Upper lobe of left lung (tissue), 4 donors: ENCODE results near the gene GDF2.

Experiments used
- POLR2A ChIP-seq, 4 donors: fragments of 450-650 bp; IDR thresholded peaks; one replicate each; pipeline ENCODE4 v1.5.1; 2016 to 2017; ENCODE audit warnings: antibody characterized with exemption in 4 of 4, mild to moderate bottlenecking in 2 of 4
- POLR2AphosphoS5 ChIP-seq, 2 donors: sonication (generic); formaldehyde crosslinking; IDR thresholded peaks; one replicate each; pipeline ENCODE4 v1.5.1; 2017; ENCODE audit warnings: antibody characterized with exemption in 2 of 2
- TF ChIP-seq, protein P1 (sequence below), 6 experiments: fragments of 450-650 bp in 4 of 6; fragments of 200-600 bp in 2 of 6; sonication (generic) in 2 of 6; IDR thresholded peaks; one replicate each; pipeline ENCODE4 v1.5.1; 2016 to 2019; ENCODE audit warnings: antibody characterized with exemption in 6 of 6

- TF ChIP-seq, protein P1, sequence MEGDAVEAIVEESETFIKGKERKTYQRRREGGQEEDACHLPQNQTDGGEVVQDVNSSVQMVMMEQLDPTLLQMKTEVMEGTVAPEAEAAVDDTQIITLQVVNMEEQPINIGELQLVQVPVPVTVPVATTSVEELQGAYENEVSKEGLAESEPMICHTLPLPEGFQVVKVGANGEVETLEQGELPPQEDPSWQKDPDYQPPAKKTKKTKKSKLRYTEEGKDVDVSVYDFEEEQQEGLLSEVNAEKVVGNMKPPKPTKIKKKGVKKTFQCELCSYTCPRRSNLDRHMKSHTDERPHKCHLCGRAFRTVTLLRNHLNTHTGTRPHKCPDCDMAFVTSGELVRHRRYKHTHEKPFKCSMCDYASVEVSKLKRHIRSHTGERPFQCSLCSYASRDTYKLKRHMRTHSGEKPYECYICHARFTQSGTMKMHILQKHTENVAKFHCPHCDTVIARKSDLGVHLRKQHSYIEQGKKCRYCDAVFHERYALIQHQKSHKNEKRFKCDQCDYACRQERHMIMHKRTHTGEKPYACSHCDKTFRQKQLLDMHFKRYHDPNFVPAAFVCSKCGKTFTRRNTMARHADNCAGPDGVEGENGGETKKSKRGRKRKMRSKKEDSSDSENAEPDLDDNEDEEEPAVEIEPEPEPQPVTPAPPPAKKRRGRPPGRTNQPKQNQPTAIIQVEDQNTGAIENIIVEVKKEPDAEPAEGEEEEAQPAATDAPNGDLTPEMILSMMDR (IDR thresholded peaks at IDR 0.05) = no peak
- TF ChIP-seq POLR2AphosphoS5 (IDR thresholded peaks at IDR 0.05) (no peak), POLR2A (IDR thresholded peaks at IDR 0.05) (no peak)
These were observed 12.2 kb upstream of the GDF2 start for GRCh38 chr10:47310090-47310505.
